ENCODE results near the gene ZBED5. TPM values are rescaled to one million over a fixed set of nuclear protein-coding genes. Genes with fewer than 3 reads are reported as not detected.
A peak's percentile ranks its signal among the peaks of the same experiment; 100 is the strongest.

ZBED5 gene
- polyA plus RNA-seq, 1 donor from 2014 or later, result 178 TPM

DNA sequence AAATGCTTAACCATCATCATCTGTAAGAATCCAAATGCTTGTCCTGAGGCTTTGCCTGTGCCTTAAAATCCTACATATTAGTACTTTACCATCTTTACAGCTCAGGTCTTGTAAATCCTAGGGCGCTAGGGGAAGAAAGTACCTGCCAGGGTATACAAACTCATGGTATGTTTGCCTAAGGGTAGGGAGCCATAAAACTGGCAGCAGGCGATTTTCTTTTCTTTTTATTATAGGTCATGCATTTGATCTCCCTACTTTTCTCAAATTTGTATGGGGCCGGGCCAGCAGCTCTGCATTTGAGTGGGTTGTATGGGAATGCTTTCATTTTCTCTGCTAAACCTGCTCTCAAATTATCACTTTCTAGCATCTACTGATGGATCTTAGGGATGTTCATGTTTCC, 24.0 kb upstream of the ZBED5 start:
- H3K36me3 ChIP-seq (ENCODE audit: insufficient read depth, low read length), result no peaks in the 10 kb centered on the region
- no peak overlapping the region for H3K27ac ChIP-seq (ENCODE audit: low read length)
- no peaks in the 10 kb centered on the region for H3K27me3 ChIP-seq (ENCODE audit: insufficient read depth, low read depth, low read length)
- TF ChIP-seq TAF1 (IDR thresholded peaks at IDR 0.05; ENCODE audit: low read depth), result no peak
- no peak for TF ChIP-seq EP300 (conservative IDR thresholded peaks at IDR 0.05; ENCODE audit: poor library complexity, severe bottlenecking)
- TF ChIP-seq MXI1 (conservative IDR thresholded peaks at IDR 0.05; ENCODE audit: poor library complexity, severe bottlenecking), result no peak
- TF ChIP-seq EZH2 (IDR thresholded peaks at IDR 0.05; ENCODE audit: borderline replicate concordance, insufficient read depth, low read length, poor library complexity, severe bottlenecking), result no peak
- TF ChIP-seq, protein P1, sequence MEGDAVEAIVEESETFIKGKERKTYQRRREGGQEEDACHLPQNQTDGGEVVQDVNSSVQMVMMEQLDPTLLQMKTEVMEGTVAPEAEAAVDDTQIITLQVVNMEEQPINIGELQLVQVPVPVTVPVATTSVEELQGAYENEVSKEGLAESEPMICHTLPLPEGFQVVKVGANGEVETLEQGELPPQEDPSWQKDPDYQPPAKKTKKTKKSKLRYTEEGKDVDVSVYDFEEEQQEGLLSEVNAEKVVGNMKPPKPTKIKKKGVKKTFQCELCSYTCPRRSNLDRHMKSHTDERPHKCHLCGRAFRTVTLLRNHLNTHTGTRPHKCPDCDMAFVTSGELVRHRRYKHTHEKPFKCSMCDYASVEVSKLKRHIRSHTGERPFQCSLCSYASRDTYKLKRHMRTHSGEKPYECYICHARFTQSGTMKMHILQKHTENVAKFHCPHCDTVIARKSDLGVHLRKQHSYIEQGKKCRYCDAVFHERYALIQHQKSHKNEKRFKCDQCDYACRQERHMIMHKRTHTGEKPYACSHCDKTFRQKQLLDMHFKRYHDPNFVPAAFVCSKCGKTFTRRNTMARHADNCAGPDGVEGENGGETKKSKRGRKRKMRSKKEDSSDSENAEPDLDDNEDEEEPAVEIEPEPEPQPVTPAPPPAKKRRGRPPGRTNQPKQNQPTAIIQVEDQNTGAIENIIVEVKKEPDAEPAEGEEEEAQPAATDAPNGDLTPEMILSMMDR (IDR thresholded peaks at IDR 0.05; ENCODE audit: poor library complexity, severe bottlenecking), result no peak
- H3K9me3 ChIP-seq (ENCODE audit: low read length), result no peaks in the 10 kb centered on the region
- no peaks in the 10 kb centered on the region for H3K79me2 ChIP-seq (replicated peaks; ENCODE audit: insufficient read depth, low read length)
- no peak overlapping the region for H3K4me3 ChIP-seq (ENCODE audit: low read length)
- H4K20me1 ChIP-seq (ENCODE audit: insufficient read depth), result no peaks in the 10 kb centered on the region
- H3K9ac ChIP-seq (ENCODE audit: low read length), result no peak overlapping the region
- H3F3A ChIP-seq (ENCODE audit: insufficient read depth, low read length, poor library complexity, severe bottlenecking), result no peaks in the 10 kb centered on the region
- H3K4me2 ChIP-seq (ENCODE audit: low read length), result no peak overlapping the region
- no peaks in the 10 kb centered on the region for H3K9me2 ChIP-seq (ENCODE audit: insufficient read depth, low read length)
- H2AFZ ChIP-seq (ENCODE audit: low read depth, low read length), result no peak overlapping the region

DNA sequence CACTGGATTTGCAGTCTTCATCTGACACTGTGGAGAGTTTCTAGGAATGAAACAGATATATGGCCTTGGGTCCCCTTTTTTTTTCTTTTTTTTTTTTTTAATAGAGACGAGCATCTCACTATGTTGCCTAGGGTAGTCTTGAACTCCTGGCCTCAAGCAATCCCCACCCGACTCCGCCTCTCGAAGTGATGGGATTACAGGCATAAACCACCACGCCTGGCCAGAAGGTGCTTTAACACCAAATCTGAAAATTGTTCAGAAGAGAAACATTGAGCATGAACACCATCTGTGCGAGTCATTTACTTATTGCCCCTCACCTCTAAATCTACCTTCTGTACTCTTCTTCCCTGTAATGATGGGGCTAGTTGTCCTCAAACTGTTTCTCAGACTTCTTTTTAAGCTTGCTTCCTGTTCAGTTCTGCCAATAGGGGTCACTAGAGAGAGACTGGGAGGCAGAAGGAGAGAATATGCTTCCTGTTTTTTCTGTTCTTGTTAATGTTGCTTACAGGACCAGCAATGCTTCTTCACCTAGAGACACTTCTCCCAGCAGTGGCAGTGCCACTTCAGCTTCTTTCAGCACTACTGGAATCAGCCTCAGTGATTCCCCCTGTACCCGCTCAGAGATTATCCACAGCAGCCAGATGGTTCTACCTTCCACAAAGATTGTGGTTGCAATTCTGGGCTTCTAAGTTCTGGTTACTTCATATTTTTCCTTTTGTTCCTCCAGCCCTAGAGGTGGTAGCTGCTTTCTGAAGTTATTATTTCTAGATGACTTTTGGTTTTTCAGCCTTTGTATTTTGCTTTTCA, 20.8 kb upstream of the ZBED5 start:
- Histone ChIP-seq H3K79me2 (replicated peaks; ENCODE audit: insufficient read depth, low read length) (no peaks in the 10 kb centered on the region), H3K4me3 (ENCODE audit: low read length) (no peak overlapping the region), H3K27me3 (ENCODE audit: insufficient read depth, low read depth, low read length) (no peaks in the 10 kb centered on the region), H3K9me3 (ENCODE audit: low read length) (no peaks in the 10 kb centered on the region), H4K20me1 (ENCODE audit: insufficient read depth) (no peaks in the 10 kb centered on the region), H3K9ac (ENCODE audit: low read length) (no peak overlapping the region), H2AFZ (ENCODE audit: low read depth, low read length) (no peak overlapping the region), H3K36me3 (ENCODE audit: insufficient read depth, low read length) (no peaks in the 10 kb centered on the region), H3K27ac (ENCODE audit: low read length) (peak overlapping the region; percentile 8), H3K9me2 (ENCODE audit: insufficient read depth, low read length) (no peaks in the 10 kb centered on the region), H3F3A (ENCODE audit: insufficient read depth, low read length, poor library complexity, severe bottlenecking) (no peaks in the 10 kb centered on the region), H3K4me2 (ENCODE audit: low read length) (no peak overlapping the region)
- TF ChIP-seq, protein P1 (IDR thresholded peaks at IDR 0.05; ENCODE audit: poor library complexity, severe bottlenecking), result peak; percentile 44
- TF ChIP-seq SMC3 (conservative IDR thresholded peaks at IDR 0.05; ENCODE audit: poor library complexity), result no peak

DNA sequence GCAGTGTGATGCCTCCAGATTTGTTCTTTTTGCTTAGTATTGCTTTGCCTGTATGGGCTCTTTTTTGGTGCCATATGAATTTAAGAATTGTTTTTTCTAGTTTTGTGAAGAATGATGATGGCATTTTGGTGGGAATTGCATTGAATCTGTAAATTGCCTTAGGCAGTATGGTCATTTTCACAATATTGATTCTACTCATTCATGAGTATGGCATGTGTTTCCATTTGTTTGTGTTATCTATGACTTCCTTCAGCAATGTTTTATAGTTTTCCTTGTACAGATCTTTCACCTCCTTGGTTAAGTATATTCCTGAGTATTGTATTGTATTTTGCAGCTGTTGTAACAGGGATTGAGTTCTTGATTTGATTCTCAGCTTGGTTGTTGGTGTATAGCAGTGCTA, 18.3 kb upstream of the ZBED5 start:
- TF ChIP-seq, protein P2, sequence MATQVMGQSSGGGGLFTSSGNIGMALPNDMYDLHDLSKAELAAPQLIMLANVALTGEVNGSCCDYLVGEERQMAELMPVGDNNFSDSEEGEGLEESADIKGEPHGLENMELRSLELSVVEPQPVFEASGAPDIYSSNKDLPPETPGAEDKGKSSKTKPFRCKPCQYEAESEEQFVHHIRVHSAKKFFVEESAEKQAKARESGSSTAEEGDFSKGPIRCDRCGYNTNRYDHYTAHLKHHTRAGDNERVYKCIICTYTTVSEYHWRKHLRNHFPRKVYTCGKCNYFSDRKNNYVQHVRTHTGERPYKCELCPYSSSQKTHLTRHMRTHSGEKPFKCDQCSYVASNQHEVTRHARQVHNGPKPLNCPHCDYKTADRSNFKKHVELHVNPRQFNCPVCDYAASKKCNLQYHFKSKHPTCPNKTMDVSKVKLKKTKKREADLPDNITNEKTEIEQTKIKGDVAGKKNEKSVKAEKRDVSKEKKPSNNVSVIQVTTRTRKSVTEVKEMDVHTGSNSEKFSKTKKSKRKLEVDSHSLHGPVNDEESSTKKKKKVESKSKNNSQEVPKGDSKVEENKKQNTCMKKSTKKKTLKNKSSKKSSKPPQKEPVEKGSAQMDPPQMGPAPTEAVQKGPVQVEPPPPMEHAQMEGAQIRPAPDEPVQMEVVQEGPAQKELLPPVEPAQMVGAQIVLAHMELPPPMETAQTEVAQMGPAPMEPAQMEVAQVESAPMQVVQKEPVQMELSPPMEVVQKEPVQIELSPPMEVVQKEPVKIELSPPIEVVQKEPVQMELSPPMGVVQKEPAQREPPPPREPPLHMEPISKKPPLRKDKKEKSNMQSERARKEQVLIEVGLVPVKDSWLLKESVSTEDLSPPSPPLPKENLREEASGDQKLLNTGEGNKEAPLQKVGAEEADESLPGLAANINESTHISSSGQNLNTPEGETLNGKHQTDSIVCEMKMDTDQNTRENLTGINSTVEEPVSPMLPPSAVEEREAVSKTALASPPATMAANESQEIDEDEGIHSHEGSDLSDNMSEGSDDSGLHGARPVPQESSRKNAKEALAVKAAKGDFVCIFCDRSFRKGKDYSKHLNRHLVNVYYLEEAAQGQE (IDR thresholded peaks at IDR 0.05; ENCODE audit: borderline replicate concordance), result no peak
- TF ChIP-seq POLR2AphosphoS5 (IDR thresholded peaks at IDR 0.05) (no peak), EP300 (conservative IDR thresholded peaks at IDR 0.05; ENCODE audit: poor library complexity, severe bottlenecking) (no peak), RAD21 (conservative IDR thresholded peaks at IDR 0.05) (no peak), TAF1 (IDR thresholded peaks at IDR 0.05; ENCODE audit: low read depth) (no peak), SMC3 (conservative IDR thresholded peaks at IDR 0.05; ENCODE audit: poor library complexity) (no peak), EZH2 (IDR thresholded peaks at IDR 0.05; ENCODE audit: borderline replicate concordance, insufficient read depth, low read length, poor library complexity, severe bottlenecking) (no peak), MXI1 (conservative IDR thresholded peaks at IDR 0.05; ENCODE audit: poor library complexity, severe bottlenecking) (no peak)
- TF ChIP-seq, protein P1 (IDR thresholded peaks at IDR 0.05; ENCODE audit: poor library complexity, severe bottlenecking), result no peak
- no peaks in the 10 kb centered on the region for H4K20me1 ChIP-seq (ENCODE audit: insufficient read depth)
- H3K9ac ChIP-seq (ENCODE audit: low read length), result no peak overlapping the region
- H2AFZ ChIP-seq (ENCODE audit: low read depth, low read length), result no peak overlapping the region
- no peaks in the 10 kb centered on the region for H3K9me2 ChIP-seq (ENCODE audit: insufficient read depth, low read length)
- no peaks in the 10 kb centered on the region for H3K36me3 ChIP-seq (ENCODE audit: insufficient read depth, low read length)
- no peak overlapping the region for H3K4me3 ChIP-seq (ENCODE audit: low read length)
- H3K27me3 ChIP-seq (ENCODE audit: insufficient read depth, low read depth, low read length), result no peaks in the 10 kb centered on the region
- H3K9me3 ChIP-seq (ENCODE audit: low read length), result no peaks in the 10 kb centered on the region
- no peak overlapping the region for H3K4me2 ChIP-seq (ENCODE audit: low read length)
- H3F3A ChIP-seq (ENCODE audit: insufficient read depth, low read length, poor library complexity, severe bottlenecking), result no peaks in the 10 kb centered on the region
- H3K79me2 ChIP-seq (replicated peaks; ENCODE audit: insufficient read depth, low read length), result no peaks in the 10 kb centered on the region
- no peak overlapping the region for H3K27ac ChIP-seq (ENCODE audit: low read length)

Data from neural cell (in vitro differentiated cells).